ENCODE measurements around the gene CABP4. TPM values are rescaled to one million over a fixed set of nuclear protein-coding genes. Genes with fewer than 3 reads are reported as not detected.

Gene CABP4
- total RNA-seq, 1 donor from 2014 or later = 0.68 TPM

- H3K27me3 Mint-ChIP-seq = peaks cover 3% of the 10 kb centered on the region
- peaks cover 48% of the 10 kb centered on the region for H3K4me1 Mint-ChIP-seq
- H3K9me3 Mint-ChIP-seq = no peaks in the 10 kb centered on the region
- peak overlapping the region; percentile 88 for H3K27ac Mint-ChIP-seq
- peak overlapping the region; percentile 80 for H3K4me3 Mint-ChIP-seq
- H3K36me3 Mint-ChIP-seq (ENCODE audit: low read depth) = no peaks in the 10 kb centered on the region
- DNase-seq = no peak
- intact Hi-C loops (cut with micrococcal nuclease) = no loop called here
Measured at GRCh38 chr11:67445515-67445914, 9.6 kb upstream of the CABP4 start.

GRCh38 chr11:67448220-67448609, 6.9 kb upstream of the CABP4 start:
- H3K4me3 Mint-ChIP-seq = no peak overlapping the region

GRCh38 chr11:67449116-67449844, 5.9 kb upstream of the CABP4 start:
- DNase-seq = no peak
- Mint-ChIP-seq H3K27ac (peak overlapping the region; percentile 16), H3K27me3 (peaks cover 3% of the 10 kb centered on the region), H3K36me3 (ENCODE audit: low read depth) (no peaks in the 10 kb centered on the region), H3K4me3 (no peak overlapping the region), H3K9me3 (no peaks in the 10 kb centered on the region), H3K4me1 (peaks cover 34% of the 10 kb centered on the region)
- intact Hi-C loops (cut with micrococcal nuclease) = no loop called here

More at GRCh38 chr11:67448220-67448609, 6.9 kb upstream of the CABP4 start:
- Mint-ChIP-seq H3K36me3 (ENCODE audit: low read depth) (no peaks in the 10 kb centered on the region), H3K4me1 (peaks cover 38% of the 10 kb centered on the region), H3K27ac (no peak overlapping the region), H3K27me3 (peaks cover 3% of the 10 kb centered on the region), H3K9me3 (no peaks in the 10 kb centered on the region)
- intact Hi-C loops (cut with micrococcal nuclease) = no loop called here
- no peak for DNase-seq

GRCh38 chr11:67450796-67451657, 4.1 kb upstream of the CABP4 start:
- intact Hi-C loops (cut with micrococcal nuclease) = no loop called here
- Mint-ChIP-seq H3K4me1 (peaks cover 16% of the 10 kb centered on the region), H3K4me3 (no peak overlapping the region), H3K9me3 (no peaks in the 10 kb centered on the region), H3K36me3 (ENCODE audit: low read depth) (no peaks in the 10 kb centered on the region), H3K27ac (no peak overlapping the region), H3K27me3 (peaks cover 3% of the 10 kb centered on the region)
- no peak for DNase-seq

- no peaks in the 10 kb centered on the region for H3K36me3 Mint-ChIP-seq (ENCODE audit: low read depth)
Measured at GRCh38 chr11:67451658-67451976, 3.5 kb upstream of the CABP4 start.

GRCh38 chr11:67452141-67452952, 2.8 kb upstream of the CABP4 start, which contains the start of gene GPR152:
Gene GPR152 (minus strand): TSS chr11:67452729. CDS start chr11:67452724, 5 bp downstream.
- no peak within 1 kb of the TSS for H3K4me3 Mint-ChIP-seq
- H3K9me3 Mint-ChIP-seq = no peaks in the 10 kb centered on the region
- no peak within 1 kb of the TSS for H3K27ac Mint-ChIP-seq
- peaks cover 11% of the 10 kb centered on the region for H3K4me1 Mint-ChIP-seq
- intact Hi-C loops (cut with micrococcal nuclease) = no loop called here
- peaks cover 3% of the 10 kb centered on the region for H3K27me3 Mint-ChIP-seq
- DNase-seq = no peak
- H3K36me3 Mint-ChIP-seq (ENCODE audit: low read depth) = no peaks in the 10 kb centered on the region

More at GRCh38 chr11:67451658-67451976, 3.5 kb upstream of the CABP4 start:
- Mint-ChIP-seq H3K27me3 (peaks cover 3% of the 10 kb centered on the region), H3K9me3 (no peaks in the 10 kb centered on the region), H3K27ac (no peak overlapping the region), H3K4me3 (no peak overlapping the region), H3K4me1 (peaks cover 12% of the 10 kb centered on the region)
- no peak for DNase-seq
- intact Hi-C loops (cut with micrococcal nuclease) = no loop called here

GRCh38 chr11:67453816-67454732, 1.1 kb upstream of the CABP4 start:
- no peaks in the 10 kb centered on the region for H3K9me3 Mint-ChIP-seq
- no peak overlapping the region for H3K4me3 Mint-ChIP-seq
- H3K36me3 Mint-ChIP-seq (ENCODE audit: low read depth) = no peaks in the 10 kb centered on the region
- H3K27ac Mint-ChIP-seq = no peak overlapping the region
- intact Hi-C loops (cut with micrococcal nuclease) = no loop called here
- peaks cover 6% of the 10 kb centered on the region for H3K4me1 Mint-ChIP-seq
- no peak for DNase-seq
- peaks cover 3% of the 10 kb centered on the region for H3K27me3 Mint-ChIP-seq

- Mint-ChIP-seq H3K27ac (no peak overlapping the region), H3K27me3 (no peaks in the 10 kb centered on the region), H3K4me3 (no peak overlapping the region), H3K9me3 (no peaks in the 10 kb centered on the region), H3K36me3 (ENCODE audit: low read depth) (no peaks in the 10 kb centered on the region), H3K4me1 (no peaks in the 10 kb centered on the region)
- DNase-seq = no peak
- intact Hi-C loops (cut with micrococcal nuclease) = no loop called here
Measured at GRCh38 chr11:67456068-67456705, 1.0 kb downstream of the CABP4 start.

GRCh38 chr11:67457453-67457852, 2.3 kb downstream of the CABP4 start:
- Mint-ChIP-seq H3K9me3 (no peaks in the 10 kb centered on the region), H3K4me3 (no peak overlapping the region), H3K4me1 (no peaks in the 10 kb centered on the region), H3K27me3 (no peaks in the 10 kb centered on the region), H3K27ac (no peak overlapping the region), H3K36me3 (ENCODE audit: low read depth) (no peaks in the 10 kb centered on the region)
- no peak for DNase-seq
- intact Hi-C loops (cut with micrococcal nuclease) = no loop called here

GRCh38 chr11:67458266-67458665, 3.1 kb downstream of the CABP4 start:
- H3K4me3 Mint-ChIP-seq = no peak overlapping the region
- intact Hi-C loops (cut with micrococcal nuclease) = no loop called here
- H3K27me3 Mint-ChIP-seq = no peaks in the 10 kb centered on the region
- no peaks in the 10 kb centered on the region for H3K9me3 Mint-ChIP-seq
- DNase-seq = no peak
- H3K27ac Mint-ChIP-seq = no peak overlapping the region
- H3K36me3 Mint-ChIP-seq (ENCODE audit: low read depth) = no peaks in the 10 kb centered on the region
- no peaks in the 10 kb centered on the region for H3K4me1 Mint-ChIP-seq

- no peak for DNase-seq
- Mint-ChIP-seq H3K27ac (no peak overlapping the region), H3K27me3 (no peaks in the 10 kb centered on the region), H3K9me3 (no peaks in the 10 kb centered on the region), H3K4me3 (peak overlapping the region; percentile 26), H3K36me3 (ENCODE audit: low read depth) (peaks cover 7% of the 10 kb centered on the region), H3K4me1 (peaks cover 16% of the 10 kb centered on the region)
- intact Hi-C loops (cut with micrococcal nuclease) = no loop called here
Measured at GRCh38 chr11:67463186-67463585, 8.0 kb downstream of the CABP4 start.

- Mint-ChIP-seq H3K4me1 (peaks cover 19% of the 10 kb centered on the region), H3K4me3 (peak overlapping the region; percentile 91), H3K36me3 (ENCODE audit: low read depth) (peaks cover 7% of the 10 kb centered on the region), H3K27ac (peak overlapping the region; percentile 92), H3K27me3 (no peaks in the 10 kb centered on the region), H3K9me3 (no peaks in the 10 kb centered on the region)
- intact Hi-C loops (cut with micrococcal nuclease) = loop anchor here (1.0 kb wide), 3 partner anchors 19 to 61 kb away; partner anchors contain the start of gene AIP
- no peak for DNase-seq
Measured at GRCh38 chr11:67463680-67464410, 8.7 kb downstream of the CABP4 start.

Measured in activated CD4-positive, alpha-beta T cell treated with anti-CD3 and anti-CD28 coated beads, Interleukin-2, amount 10 ng/mL, durations not matched to agents 24 days and 14 days (primary cell).